ENCODE results near the gene SLC35F1.
"Not testable (repeated sequence)": the region's sequence is repeated elsewhere in the genome, so short reads cannot be mapped to it uniquely, and the experiment has no call there.

The SLC35F1 gene

GRCh38 chr6:117906958-117907600 is at the start of gene SLC35F1:
SLC35F1 (plus strand) TSS chr6:117907264.
- DNase-seq (ENCODE audit: low spot score) (peak; percentile 52), FAIRE-seq (no peak)

- not testable (repeated sequence) for FAIRE-seq; DNase-seq (ENCODE audit: low spot score)
Measured at GRCh38 chr6:117858601-117859000, 48.5 kb upstream of the SLC35F1 start.

- FAIRE-seq (no peak), DNase-seq (ENCODE audit: low spot score) (no peak)
Measured at GRCh38 chr6:117861545-117861944, 45.5 kb upstream of the SLC35F1 start.

- FAIRE-seq, result no peak
Measured at GRCh38 chr6:117866561-117866960, 40.5 kb upstream of the SLC35F1 start.

GRCh38 chr6:117870486-117871242 is 36.4 kb upstream of the SLC35F1 start:
- FAIRE-seq (no peak), DNase-seq (ENCODE audit: low spot score) (no peak)

More at GRCh38 chr6:117866561-117866960, 40.5 kb upstream of the SLC35F1 start:
- DNase-seq (ENCODE audit: low spot score), result no peak

- DNase-seq (ENCODE audit: low spot score) (no peak), FAIRE-seq (no peak)
Measured at GRCh38 chr6:117880824-117881223, 26.2 kb upstream of the SLC35F1 start.

- no peak for DNase-seq (ENCODE audit: low spot score)
Measured at GRCh38 chr6:117890172-117890571, 16.9 kb upstream of the SLC35F1 start.

GRCh38 chr6:117906507-117906957 is 532 bp upstream of the SLC35F1 start:
- no peak for FAIRE-seq
- no peak for DNase-seq (ENCODE audit: low spot score)

More at GRCh38 chr6:117890172-117890571, 16.9 kb upstream of the SLC35F1 start:
- no peak for FAIRE-seq

GRCh38 chr6:117907601-117908245 is 659 bp downstream of the SLC35F1 start:
- FAIRE-seq (no peak), DNase-seq (ENCODE audit: low spot score) (peak; percentile 32)

- FAIRE-seq, result no peak
Measured at GRCh38 chr6:117908246-117909068, 1.4 kb downstream of the SLC35F1 start.

GRCh38 chr6:117909638-117910037 is 2.6 kb downstream of the SLC35F1 start:
- FAIRE-seq, result no peak
- no peak for DNase-seq (ENCODE audit: low spot score)

More at GRCh38 chr6:117908246-117909068, 1.4 kb downstream of the SLC35F1 start:
- DNase-seq (ENCODE audit: low spot score), result peak; percentile 9

GRCh38 chr6:117910549-117910948 is 3.5 kb downstream of the SLC35F1 start:
- DNase-seq (ENCODE audit: low spot score) (no peak), FAIRE-seq (no peak)

GRCh38 chr6:117911150-117911549 is 4.1 kb downstream of the SLC35F1 start:
- DNase-seq (ENCODE audit: low spot score) (no peak), FAIRE-seq (no peak)

- FAIRE-seq (no peak), DNase-seq (ENCODE audit: low spot score) (no peak)
Measured at GRCh38 chr6:117911660-117912059, 4.6 kb downstream of the SLC35F1 start.

- DNase-seq (ENCODE audit: low spot score), result no peak
- no peak for FAIRE-seq
Measured at GRCh38 chr6:117915846-117916245, 8.8 kb downstream of the SLC35F1 start.

GRCh38 chr6:117916483-117916882 is 9.4 kb downstream of the SLC35F1 start:
- no peak for DNase-seq (ENCODE audit: low spot score)
- FAIRE-seq, result no peak

GRCh38 chr6:117917176-117917575 is 10.1 kb downstream of the SLC35F1 start:
- FAIRE-seq, result no peak
- DNase-seq (ENCODE audit: low spot score), result no peak

- FAIRE-seq (no peak), DNase-seq (ENCODE audit: low spot score) (no peak)
Measured at GRCh38 chr6:117918454-117918853, 11.4 kb downstream of the SLC35F1 start.

GRCh38 chr6:117919275-117919674 is 12.2 kb downstream of the SLC35F1 start:
- FAIRE-seq (no peak), DNase-seq (ENCODE audit: low spot score) (no peak)

- FAIRE-seq (no peak), DNase-seq (ENCODE audit: low spot score) (peak; percentile 12)
Measured at GRCh38 chr6:117919775-117920729, 13.0 kb downstream of the SLC35F1 start.
